Muscle of back (tissue), 13 donors: ENCODE measurements around the gene MANBA. TPM values are rescaled to one million over a fixed set of nuclear protein-coding genes. Genes with fewer than 3 reads are reported as not detected.

Source experiments
- DNase-seq, 3 donors: peaks; one replicate each; pipeline versions ENCODE4 v3.0.0 to v3.0.0-alpha.2; 2013
- long read RNA-seq, 9 donors: transcript quantifications; one replicate each; lab custom pipeline, GENCODE V29; 2026
- polyA plus RNA-seq, 10 donors: library from polyadenylated mRNA; unstranded; fragments of 120-200 nt; gene quantifications; one replicate each; pipeline ENCODE4 v1.2.1, GENCODE V29; 2013; ENCODE audit not compliant: insufficient read length in 10 of 10

The MANBA gene
- 10 to 100 TPM in 8 of 10 donors, 1 to 10 TPM in 2; 9.7 to 13.0 (median 10.9) TPM for polyA plus RNA-seq
- long read RNA-seq, donor 1, partial matches to known transcripts, result 0 of 3 reads
- long read RNA-seq, donor 1, other reads (novel, unspliced or antisense), result 0 of 3 reads
- long read RNA-seq, donor 2, result 0 reads
- long read RNA-seq, donor 3, result 0 reads
- long read RNA-seq, donor 4, partial matches to known transcripts, result 9 of 9 reads
- long read RNA-seq, donor 4, other reads (novel, unspliced or antisense), result 0 of 9 reads
- long read RNA-seq, donor 5, transcript MANBA-201 (17 exons, 3,361 nt), result major isoform, 5 of 5 reads
- long read RNA-seq, donor 5, partial matches to known transcripts, result 0 of 5 reads
- long read RNA-seq, donor 5, other reads (novel, unspliced or antisense), result 0 of 5 reads
- long read RNA-seq, donor 6, partial matches to known transcripts, result 8 of 8 reads
- long read RNA-seq, donor 6, other reads (novel, unspliced or antisense), result 0 of 8 reads
- long read RNA-seq, donor 7, partial matches to known transcripts, result 10 of 11 reads
- long read RNA-seq, donor 7, other reads (novel, unspliced or antisense), result 0 of 11 reads
- long read RNA-seq, donor 8, result 0 reads
- long read RNA-seq, donor 9, partial matches to known transcripts, result 0 of 1 reads
- long read RNA-seq, donor 9, other reads (novel, unspliced or antisense), result 0 of 1 reads

DNA sequence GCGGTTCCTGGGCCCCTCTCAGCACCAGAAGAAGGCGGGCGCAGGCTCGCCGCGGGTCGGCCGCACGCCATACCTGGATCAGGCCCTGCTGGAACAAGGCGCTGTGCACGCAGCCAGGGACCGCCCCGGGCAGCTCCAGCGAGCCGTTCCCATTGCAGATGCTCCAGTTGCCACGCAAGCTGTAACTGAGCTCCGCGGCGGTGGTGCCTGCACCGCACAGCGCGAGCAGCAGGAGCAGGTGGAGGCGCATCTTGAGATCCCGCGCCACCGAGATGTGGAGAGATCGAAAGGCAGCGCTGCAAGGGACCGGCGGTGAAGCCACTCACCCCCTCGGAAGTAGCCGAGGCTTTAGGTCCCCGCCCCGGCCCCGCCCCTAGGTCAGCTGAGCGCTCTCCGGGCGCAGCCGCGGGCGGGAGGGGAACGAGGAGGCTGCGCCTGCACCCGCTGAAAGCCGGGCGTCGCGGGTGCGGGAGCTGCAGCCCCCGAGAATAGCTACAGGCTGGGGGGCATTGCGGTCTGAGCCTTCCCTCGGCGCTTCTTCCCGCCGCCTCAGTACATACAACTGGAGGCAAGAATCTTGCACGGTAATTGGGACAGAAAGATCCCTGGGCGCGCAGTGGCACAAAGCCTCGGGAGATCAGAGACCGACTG is at the start of gene MANBA:
Gene MANBA, minus strand, starts transcription at position 324 of the 651 bp plus-strand sequence. Its CDS starts 74 bp downstream, at position 250.
- DNase-seq, result peak; percentile 81 to 95 (median 87)

DNA sequence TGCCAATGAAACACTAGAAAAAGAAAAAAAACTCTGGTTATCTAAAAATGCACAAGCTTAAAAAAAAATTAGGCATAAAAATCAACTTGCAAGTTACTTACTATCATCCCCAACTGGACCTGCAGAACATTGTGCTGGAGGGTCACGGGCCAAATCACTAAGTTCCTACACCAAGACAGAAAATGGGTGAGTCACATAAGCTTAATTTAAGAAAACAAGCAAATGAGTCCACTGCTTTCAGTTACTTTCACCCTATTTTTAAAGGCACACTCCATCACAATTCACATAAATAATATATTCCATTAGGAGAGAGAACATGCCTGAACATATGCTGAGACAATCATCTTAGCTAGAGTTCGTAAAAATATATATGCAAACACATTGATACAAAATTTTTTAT is 48.9 kb upstream of the MANBA start:
- DNase-seq, result no peak

DNA sequence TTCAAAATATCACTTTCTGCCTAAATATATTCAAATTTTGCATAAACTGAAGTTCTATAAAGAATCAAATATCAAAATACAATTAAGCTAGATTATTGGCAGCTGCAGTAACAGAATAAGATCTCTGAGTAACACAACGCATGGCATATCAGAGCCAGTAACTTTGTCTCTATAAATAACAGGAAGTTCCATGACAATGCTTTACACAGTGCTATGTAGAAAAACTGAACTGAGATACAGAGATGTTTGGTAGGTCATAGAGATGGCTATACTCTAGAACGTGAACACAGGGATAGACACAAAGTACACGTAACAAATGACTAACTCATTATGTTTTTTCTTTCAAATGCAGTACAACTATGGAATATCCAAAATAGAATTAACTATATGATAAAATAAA is 48.4 kb upstream of the MANBA start:
- no peak for DNase-seq

DNA sequence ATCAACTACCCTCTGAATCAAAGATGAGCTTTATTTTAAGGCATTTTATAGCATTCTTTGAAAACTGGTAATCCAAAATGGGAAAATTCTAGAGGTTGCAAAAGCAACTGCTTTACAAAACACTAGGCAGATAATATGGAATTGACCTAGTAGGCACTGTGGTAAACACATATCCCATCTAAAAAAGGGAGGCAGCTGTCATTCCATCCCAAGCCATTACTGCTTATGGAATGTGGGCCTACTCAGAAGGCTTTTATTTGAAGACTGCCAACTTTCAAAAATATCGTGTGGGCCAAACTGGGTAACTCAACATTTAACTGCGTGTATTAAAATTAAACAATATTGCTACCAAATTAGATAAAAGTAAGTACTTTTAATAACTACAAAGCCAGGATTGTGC is 47.2 kb upstream of the MANBA start:
- DNase-seq, result no peak

DNA sequence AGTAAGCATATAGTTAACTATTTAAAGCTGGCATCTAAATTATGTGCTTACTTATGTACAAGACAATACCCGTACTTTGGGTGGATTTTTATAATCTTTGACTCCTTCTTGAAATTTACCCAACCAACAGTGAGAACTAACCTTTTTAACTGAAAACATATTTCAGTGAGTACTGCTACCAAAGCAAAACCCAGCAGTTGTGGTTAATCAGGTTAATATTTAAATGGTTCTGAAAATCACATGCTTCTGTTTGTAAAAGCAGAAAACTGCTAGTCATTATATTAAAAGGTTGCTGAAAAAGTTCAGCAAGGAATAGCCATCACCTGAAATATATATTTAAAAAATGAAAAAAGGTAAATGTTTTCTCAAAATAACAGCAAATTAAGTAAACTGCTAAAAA is 46.6 kb upstream of the MANBA start:
- no peak for DNase-seq

DNA sequence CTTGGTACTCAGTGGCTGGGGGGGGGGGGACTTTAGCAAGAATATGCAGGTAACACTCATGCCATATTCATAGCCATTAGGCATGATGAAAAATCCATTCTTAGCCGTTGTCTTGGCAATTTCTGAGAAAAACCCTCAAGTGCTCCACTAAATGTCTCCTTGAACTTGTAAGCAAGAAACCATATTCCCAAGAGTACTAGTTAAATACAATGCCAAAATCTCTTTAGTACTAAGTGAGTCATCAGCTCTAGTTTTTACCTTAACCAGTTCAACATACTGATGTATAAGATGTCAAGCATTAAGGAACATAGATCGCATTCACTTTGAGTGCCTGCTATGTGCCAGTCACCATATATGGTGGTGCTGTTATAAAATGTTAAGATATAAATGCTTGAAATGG is 39.0 kb upstream of the MANBA start:
- peak in 1 of 3 donors; percentile 40 for DNase-seq

DNA sequence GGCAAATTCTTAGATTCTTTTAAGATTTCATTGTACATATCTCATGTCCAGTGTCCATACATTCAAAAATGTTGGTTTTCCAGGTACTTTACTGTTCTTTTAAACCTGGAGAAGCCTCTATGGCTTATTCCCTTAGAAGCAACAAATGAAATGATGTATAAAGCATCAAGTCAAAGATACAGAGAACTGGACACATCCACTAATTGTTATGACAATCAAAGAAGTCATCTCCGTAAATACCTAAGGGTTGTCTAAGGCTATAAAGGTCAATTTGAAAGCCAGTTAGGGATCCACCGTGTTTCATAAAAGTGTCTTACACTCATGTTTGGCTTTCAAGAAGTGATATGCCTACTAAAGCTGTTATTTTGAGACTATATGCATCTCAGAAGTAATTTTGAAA is 34.2 kb upstream of the MANBA start:
- no peak for DNase-seq

DNA sequence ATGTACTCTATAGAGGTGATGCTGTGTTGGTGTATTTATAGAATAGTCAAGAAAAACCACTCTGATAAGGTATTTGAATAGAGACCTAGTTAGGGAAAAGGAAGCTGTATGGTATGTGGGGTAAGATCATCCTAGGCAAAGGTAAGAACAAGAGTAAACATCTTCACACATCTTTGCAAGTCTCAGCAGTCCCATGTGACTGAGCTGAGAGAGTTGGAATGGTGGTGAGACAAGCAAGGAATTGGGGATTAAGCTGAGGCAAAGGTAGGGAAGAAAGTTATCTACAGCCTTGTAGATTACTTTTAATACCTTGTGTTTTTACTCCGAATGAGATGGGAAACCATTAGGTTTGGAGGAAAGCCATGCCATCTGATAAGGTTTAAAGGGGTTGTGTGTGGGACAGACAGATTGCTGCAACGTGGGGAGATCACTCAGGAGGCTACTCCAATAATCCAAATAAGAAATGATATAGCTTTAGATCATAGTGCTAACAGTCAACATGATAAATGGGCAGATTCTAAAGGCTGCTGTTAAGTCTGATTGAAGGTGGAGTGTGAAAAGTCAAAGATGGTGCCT is 31.7 kb upstream of the MANBA start:
- DNase-seq, result no peak

DNA sequence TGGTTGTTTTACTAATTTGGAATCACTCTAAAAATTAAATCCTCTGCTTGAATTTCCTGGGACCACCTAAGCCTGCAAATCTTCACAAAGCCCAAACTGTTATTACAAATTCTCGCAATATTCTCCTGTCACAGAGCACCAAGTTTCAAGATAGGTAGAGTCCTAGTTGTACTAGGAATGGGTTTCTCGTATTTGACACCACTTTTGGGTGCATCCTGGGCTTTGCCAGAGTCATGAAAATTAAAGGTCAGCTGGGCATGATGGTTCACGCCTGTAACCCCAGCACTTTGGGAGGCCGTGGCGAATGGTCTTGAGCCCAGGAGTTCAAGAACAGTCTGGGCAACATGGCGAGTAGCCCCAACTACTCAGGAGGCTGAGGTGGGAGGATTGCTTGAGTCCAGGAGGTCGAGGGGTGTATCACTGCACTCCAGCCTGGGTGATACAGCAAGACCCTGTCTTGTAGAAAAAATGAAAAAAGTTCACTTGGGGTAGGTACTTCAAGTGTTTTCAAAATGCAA is 30.6 kb upstream of the MANBA start:
- DNase-seq, result no peak

DNA sequence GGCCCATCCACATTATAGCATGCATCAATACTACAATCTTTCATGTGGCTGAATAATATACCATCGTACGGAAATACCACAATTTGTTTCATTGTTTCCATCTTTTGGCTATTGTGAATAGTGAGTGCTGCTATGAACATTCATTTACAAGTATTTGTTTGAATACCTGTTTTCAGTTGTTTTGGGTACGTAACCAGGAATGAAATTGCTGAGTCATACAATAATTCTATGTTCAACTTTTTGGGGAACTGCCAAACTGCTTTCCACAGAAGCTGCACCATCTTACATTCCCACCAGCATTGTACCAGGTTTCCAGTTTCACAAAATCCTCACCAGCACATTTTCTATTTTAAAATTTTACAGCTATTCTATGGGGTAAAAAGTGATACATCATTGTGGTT is 28.5 kb upstream of the MANBA start:
- DNase-seq, result peak in 2 of 3 donors; percentile 33 to 38

DNA sequence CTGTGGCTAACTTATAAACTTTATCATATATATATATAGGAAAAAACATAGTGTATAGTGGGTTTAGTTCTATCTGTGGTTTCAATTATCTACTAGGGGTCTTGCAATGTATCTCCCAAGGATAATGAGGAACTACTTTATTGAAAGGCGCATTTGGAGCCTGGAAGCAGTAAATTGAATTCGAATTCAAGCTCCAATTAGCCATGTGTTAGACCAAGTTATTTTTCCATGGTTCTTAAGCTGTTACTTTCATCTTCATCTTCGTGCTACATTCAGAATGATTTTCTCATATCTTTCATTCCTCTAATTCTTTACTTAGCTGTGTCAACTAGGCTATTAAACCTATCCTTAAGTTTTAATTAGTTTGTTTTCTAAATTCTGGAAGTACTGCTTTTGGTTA is 27.2 kb upstream of the MANBA start:
- DNase-seq, result no peak

DNA sequence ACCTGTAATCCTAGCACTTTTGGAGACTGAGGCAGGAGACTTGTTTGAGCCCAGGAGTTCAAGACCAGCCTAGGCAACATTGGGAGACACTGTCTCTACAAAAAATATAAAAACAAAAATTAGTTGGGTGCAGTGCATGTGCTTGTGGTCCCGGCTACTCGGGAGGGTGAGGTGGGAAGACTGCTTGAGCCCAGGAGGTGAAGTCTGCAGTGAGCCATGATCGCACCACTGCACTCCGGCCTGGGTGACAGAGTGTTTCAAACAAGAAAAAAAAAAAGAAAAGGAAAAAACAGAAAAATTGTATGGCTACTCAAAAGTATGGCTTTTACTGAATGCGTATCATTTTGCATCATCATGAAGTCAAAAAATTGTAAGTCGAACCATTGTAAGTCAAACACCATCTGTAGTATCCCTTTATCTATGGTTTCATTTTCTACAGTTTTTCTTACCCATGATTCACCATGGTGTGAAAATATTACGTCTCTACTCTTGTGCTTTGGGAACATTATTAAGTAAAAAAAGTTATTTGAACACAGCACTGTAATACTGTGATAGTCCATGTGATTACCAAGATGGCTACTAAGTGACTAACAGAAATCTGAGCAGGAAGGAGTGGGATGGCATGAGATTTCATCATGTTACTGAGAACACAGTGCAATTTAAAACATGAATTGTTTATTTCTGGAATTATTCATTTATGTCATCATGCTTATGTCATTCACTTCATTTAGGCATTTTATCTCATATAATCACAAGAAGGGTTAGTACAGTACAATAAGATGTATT is 26.5 kb upstream of the MANBA start:
- no peak for DNase-seq

DNA sequence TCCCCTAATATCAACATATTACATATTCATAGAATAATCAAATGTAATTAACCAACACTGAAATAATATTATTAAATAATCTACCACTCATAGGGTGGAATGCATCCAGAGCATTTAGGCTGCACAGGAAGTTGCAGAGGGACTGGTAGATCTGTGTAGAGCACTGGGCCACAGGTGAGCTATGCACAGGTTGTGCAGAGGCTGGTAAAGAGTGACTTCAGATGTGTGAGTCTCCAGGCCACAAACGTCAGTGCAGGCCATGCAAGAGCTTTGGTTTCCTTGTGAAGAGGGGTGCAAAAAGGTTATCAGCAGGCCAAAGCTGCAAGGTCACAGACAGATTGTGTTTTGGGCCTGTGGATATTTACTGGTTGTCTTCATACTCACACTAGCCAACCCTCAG is 25.5 kb upstream of the MANBA start:
- no peak for DNase-seq

DNA sequence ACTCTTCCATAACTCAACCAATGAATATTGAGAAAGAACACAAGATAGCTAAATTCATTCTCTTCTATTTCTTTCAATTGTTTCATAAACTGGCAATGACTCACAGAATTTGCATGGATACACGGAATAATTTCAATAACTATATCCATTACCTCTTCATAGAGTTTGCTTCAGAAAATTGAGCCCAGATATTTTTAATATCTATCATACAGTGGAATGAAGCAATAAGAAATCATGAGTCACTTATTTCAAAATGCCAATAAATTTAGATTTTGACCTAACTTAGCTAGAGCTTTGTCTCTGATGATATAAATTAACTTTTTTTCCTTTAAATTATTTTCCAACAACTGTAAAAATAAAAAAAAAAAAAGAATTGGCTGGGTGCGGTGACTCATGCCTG is 22.2 kb upstream of the MANBA start:
- no peak for DNase-seq

DNA sequence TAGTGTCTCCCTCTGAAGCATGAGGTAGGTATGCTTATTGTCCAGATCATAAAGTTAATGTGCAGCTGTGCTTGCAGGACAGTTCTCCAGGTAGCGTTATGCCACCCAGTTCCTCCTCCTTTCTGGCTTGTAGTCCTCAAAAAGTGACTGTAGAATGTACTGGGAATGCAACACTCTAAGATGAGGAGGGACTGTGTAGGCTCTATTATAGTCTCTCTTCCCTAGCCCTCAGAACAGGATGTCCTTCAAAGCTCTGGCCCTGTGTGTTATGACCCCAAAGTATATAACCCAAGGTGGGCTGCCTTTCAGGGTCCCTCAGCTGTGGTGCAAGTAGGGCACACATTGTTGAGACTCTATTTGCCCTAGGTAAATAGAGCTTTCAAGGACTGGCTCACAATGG is 20.8 kb upstream of the MANBA start:
- DNase-seq, result no peak

DNA sequence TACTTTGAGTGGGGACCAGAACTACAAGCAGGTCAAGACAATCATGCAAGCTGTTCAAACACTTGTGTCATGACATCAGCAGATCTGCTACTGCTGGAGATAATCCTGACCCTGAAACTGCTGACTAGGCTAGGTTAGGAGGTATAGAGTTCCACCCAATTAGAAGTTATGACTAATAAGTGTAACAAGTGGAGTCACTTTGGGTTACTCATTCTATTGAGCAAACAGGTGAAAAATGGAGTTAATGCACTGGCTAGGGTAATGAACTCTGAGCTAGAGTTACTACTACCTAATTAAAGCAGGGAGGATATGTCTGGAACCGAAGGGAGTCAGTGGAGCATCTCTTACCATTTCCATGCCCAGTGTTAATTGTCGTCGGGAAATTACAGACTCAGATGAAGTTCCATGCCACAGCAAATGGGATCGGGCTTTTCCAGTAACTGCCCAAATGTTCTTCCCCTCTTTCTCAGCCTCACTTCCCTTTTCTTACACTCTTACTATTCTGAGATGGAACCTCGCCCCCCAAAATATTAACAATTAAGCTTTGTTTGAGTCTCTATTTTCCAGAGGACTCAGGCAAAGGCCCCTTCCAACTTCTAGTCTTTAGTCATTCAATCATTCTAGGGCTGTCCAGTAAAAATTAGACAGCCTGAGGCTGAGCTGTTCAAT is 19.8 kb upstream of the MANBA start:
- DNase-seq, result no peak

DNA sequence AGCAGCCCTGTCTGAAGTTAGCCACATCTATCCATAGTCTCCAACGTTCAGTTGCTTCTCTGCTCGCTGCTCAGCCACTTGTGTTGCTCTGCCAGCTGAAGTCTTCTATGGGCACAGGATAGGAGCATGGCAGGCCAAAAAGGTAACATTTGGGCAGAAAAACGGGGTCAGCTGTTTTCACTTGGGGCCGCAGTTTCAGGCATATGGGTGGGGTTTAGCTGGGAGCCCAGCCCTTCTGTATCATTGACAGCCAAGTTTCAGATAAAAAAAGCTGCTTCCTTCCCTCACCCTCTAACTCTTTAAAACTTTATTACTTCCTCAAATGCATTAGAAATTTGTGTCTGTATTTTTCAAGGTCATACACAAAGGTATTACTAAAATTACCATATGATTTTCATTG is 18.4 kb upstream of the MANBA start:
- no peak for DNase-seq

DNA sequence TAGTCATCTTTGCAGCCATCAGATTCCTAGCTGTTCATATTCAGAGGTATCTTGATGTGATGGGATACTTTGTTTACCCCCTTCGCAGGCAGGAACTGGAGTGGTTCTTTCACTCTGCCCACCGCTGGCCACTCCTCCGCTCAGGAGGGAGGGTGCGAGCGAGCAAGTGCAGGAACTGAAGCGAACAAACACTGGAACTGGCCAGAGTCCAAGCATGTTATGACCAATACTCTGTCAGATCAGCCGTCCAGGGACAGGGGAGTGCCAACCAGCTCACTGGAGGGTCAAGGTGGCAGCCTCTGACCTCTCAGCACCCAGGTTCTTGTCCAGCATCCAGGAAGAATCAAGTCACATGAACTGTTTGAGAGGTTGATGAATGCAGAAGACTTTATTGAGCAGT is 18.0 kb upstream of the MANBA start:
- no peak for DNase-seq

DNA sequence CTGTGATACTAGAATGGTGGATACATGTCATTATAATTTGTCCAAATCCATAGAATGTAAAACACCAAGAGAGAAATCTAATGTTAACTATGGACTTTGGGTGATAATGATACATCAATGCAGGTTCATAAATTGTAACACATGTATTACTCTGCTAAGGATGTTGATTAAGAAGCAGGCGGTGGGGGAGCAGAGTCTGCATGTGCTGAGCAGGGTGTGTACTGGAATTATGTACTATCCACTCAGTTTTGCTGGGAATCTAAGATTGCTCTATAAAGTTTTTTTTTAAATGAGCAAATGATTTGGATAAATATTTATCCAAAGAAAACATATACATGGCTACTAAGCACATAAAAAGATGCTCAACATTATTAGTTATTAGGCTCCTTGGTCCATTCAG is 15.0 kb upstream of the MANBA start:
- no peak for DNase-seq

DNA sequence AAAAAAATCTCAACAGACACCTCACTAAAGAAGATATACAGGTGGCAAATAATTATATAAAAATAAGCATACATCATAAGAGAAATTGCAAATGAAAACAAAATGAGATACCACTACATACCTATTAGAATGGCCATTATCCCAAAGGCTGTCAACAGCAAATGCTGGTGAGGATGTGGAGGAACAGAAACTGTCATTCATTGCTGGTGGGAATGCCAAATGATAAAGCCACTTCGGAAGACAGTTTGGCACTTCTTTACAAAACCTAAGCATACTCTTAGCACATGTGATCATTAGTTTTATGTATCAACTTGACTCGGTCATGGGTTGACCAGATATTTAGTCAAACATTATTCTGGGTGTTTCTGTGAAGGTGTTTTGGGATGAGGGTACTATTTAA is 13.5 kb upstream of the MANBA start:
- no peak for DNase-seq
